ENCODE data around the gene TMEM272. TPM values are rescaled to one million over a fixed set of nuclear protein-coding genes. Genes with fewer than 3 reads are reported as not detected.

TMEM272 gene
- total and polyA plus RNA-seq, 2 experiments from 2014 or later: 0.11 to 0.76 TPM

DNA sequence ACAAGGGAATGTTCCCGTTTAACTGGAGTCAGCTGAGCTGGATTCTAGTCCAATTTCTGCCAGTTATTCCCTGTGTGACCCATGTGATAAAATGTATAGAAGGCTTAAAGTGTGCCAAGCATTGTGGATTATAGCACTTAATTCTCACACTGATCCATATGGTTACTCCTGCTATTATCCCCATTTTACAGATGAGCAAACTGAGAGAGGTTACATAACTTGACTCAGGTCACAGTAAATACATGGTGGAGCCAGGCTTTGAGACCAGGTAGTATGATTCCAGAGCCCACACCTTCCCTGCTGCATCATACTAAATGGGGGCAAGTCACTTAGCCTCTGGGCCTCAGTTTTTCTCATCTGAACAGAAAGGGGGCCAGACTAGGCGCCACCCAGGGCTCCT, 39.1 kb downstream of the TMEM272 start:
- no peak for DNase-seq (ENCODE audit: low spot score)
- H3K4me1 Mint-ChIP-seq: peaks cover 42% of the 10 kb centered on the region
- no peak overlapping the region for H3K27ac Mint-ChIP-seq

DNA sequence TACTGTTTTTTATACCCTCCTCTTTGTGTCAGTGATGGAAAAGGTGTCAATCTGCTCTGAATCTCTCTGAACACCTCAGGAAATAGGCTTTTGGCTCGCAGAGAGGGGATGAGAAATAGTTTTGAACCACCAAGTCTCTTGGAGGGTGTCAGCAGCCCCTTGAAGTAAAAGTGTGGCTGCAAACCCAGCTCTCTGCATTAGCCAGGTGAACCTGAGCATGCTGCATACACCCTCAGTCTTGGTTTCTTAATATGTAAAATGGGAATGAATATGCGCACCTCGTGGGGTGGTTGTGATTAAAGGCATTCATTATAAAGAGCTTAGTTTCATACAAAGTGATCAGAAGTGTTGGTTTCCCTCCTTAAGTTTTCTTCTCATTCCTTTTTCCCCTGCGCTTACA, 39.7 kb downstream of the TMEM272 start:
- no peaks in the 10 kb centered on the region for H4K20me1 ChIP-seq (replicated peaks; ENCODE audit: insufficient read depth)
- Mint-ChIP-seq H3K36me3 (ENCODE audit: low read depth) (no peaks in the 10 kb centered on the region), H3K27me3 (ENCODE audit: insufficient read depth, low read depth, poor library complexity) (peaks cover 5% of the 10 kb centered on the region), H3K9me3 (no peaks in the 10 kb centered on the region), H3K4me3 (peak overlapping the region; percentile 82), H3K4me1 (peaks cover 46% of the 10 kb centered on the region), H3K27ac (no peak overlapping the region)
- ATAC-seq (no peak), DNase-seq (ENCODE audit: low spot score) (no peak)
- no peaks in the 10 kb centered on the region for H3K27me3 ChIP-seq (ENCODE audit: insufficient read depth)
- H3K27ac ChIP-seq (ENCODE audit: low read depth): no peak overlapping the region
- no peaks in the 10 kb centered on the region for H3K36me3 ChIP-seq (ENCODE audit: insufficient read depth)
- peak overlapping the region; percentile 88 for H3K4me3 ChIP-seq
- H3K9me2 ChIP-seq (ENCODE audit: insufficient read depth): no peaks in the 10 kb centered on the region
- H3K4me2 ChIP-seq: peak overlapping the region; percentile 93
- H3F3A ChIP-seq (replicated peaks; ENCODE audit: low read depth): peaks cover 9% of the 10 kb centered on the region; the same call in 1 of the 2 replicates
- H3K4me1 ChIP-seq (ENCODE audit: insufficient read depth): peaks cover 41% of the 10 kb centered on the region
- no peak overlapping the region for H2AFZ ChIP-seq
- 0 out of 2 replicates have a peak, but pooled peaks cover 4% of the 10 kb centered on the region for H3K79me2 ChIP-seq (replicated peaks; ENCODE audit: insufficient read depth)
- TF ChIP-seq ZNF462 (CRISPR knock-in tag; IDR thresholded peaks at IDR 0.05) (no peak), ZNF114 (CRISPR knock-in tag; IDR thresholded peaks at IDR 0.05) (no peak), JUNB (IDR thresholded peaks at IDR 0.05; ENCODE audit: unreplicated experiment) (no peak), NANOG (IDR thresholded peaks at IDR 0.05; ENCODE audit: borderline replicate concordance) (no peak), ZNF331 (CRISPR knock-in tag; IDR thresholded peaks at IDR 0.05; ENCODE audit: low read depth) (no peak), EZH2 (IDR thresholded peaks at IDR 0.05; ENCODE audit: low read depth, unreplicated experiment) (no peak), STAT1 (IDR thresholded peaks at IDR 0.05; ENCODE audit: unreplicated experiment) (no peak), CREB1 (CRISPR knock-in tag; IDR thresholded peaks at IDR 0.05; ENCODE audit: low read depth) (no peak)
- TF ChIP-seq, protein P1, sequence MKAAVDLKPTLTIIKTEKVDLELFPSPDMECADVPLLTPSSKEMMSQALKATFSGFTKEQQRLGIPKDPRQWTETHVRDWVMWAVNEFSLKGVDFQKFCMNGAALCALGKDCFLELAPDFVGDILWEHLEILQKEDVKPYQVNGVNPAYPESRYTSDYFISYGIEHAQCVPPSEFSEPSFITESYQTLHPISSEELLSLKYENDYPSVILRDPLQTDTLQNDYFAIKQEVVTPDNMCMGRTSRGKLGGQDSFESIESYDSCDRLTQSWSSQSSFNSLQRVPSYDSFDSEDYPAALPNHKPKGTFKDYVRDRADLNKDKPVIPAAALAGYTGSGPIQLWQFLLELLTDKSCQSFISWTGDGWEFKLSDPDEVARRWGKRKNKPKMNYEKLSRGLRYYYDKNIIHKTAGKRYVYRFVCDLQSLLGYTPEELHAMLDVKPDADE (IDR thresholded peaks at IDR 0.05): no peak
- TF ChIP-seq, protein P2, sequence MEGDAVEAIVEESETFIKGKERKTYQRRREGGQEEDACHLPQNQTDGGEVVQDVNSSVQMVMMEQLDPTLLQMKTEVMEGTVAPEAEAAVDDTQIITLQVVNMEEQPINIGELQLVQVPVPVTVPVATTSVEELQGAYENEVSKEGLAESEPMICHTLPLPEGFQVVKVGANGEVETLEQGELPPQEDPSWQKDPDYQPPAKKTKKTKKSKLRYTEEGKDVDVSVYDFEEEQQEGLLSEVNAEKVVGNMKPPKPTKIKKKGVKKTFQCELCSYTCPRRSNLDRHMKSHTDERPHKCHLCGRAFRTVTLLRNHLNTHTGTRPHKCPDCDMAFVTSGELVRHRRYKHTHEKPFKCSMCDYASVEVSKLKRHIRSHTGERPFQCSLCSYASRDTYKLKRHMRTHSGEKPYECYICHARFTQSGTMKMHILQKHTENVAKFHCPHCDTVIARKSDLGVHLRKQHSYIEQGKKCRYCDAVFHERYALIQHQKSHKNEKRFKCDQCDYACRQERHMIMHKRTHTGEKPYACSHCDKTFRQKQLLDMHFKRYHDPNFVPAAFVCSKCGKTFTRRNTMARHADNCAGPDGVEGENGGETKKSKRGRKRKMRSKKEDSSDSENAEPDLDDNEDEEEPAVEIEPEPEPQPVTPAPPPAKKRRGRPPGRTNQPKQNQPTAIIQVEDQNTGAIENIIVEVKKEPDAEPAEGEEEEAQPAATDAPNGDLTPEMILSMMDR (conservative IDR thresholded peaks at IDR 0.05; ENCODE audit: low read depth in 2 of 2): no peak

More for the DNA sequence above, 39.1 kb downstream of the TMEM272 start:
- Histone ChIP-seq H3K4me1 (ENCODE audit: insufficient read depth) (peaks cover 39% of the 10 kb centered on the region), H3F3A (replicated peaks; ENCODE audit: low read depth) (peaks cover 9% of the 10 kb centered on the region; the same call in 1 of the 2 replicates), H2AFZ (no peak overlapping the region), H3K79me2 (replicated peaks; ENCODE audit: insufficient read depth) (0 out of 2 replicates have a peak, but pooled peaks cover 4% of the 10 kb centered on the region), H3K27me3 (ENCODE audit: insufficient read depth) (no peaks in the 10 kb centered on the region), H3K4me3 (no peak overlapping the region), H3K27ac (ENCODE audit: low read depth) (no peak overlapping the region), H3K4me2 (peak overlapping the region; percentile 93), H3K9me2 (ENCODE audit: insufficient read depth) (no peaks in the 10 kb centered on the region), H4K20me1 (replicated peaks; ENCODE audit: insufficient read depth) (no peaks in the 10 kb centered on the region), H3K36me3 (ENCODE audit: insufficient read depth) (no peaks in the 10 kb centered on the region)
- Mint-ChIP-seq H3K27me3 (ENCODE audit: insufficient read depth, low read depth, poor library complexity) (peaks cover 6% of the 10 kb centered on the region), H3K9me3 (no peaks in the 10 kb centered on the region), H3K4me3 (no peak overlapping the region), H3K36me3 (ENCODE audit: low read depth) (no peaks in the 10 kb centered on the region)
- no peak for ATAC-seq
- TF ChIP-seq ZNF331 (CRISPR knock-in tag; IDR thresholded peaks at IDR 0.05; ENCODE audit: low read depth) (no peak), JUNB (IDR thresholded peaks at IDR 0.05; ENCODE audit: unreplicated experiment) (no peak), CREB1 (CRISPR knock-in tag; IDR thresholded peaks at IDR 0.05; ENCODE audit: low read depth) (no peak), STAT1 (IDR thresholded peaks at IDR 0.05; ENCODE audit: unreplicated experiment) (no peak)
- TF ChIP-seq, protein P1 (IDR thresholded peaks at IDR 0.05): no peak

All from GM23338 (cell line).